GM12878 (cell line): ENCODE measurements around the gene B4GALNT4. TPM values are rescaled to one million over a fixed set of nuclear protein-coding genes. Genes with fewer than 3 reads are reported as not detected.

Source experiments
- ATAC-seq: fragments of 200-7000 bp; cut with Tn5 transposase; 3 replicates; pipeline ENCODE4 v1.9.1; 2020; ENCODE audit warnings: mild to moderate bottlenecking, moderate library complexity
- BruUV-seq: library from RNA; stranded (reverse); fragments of 400-500 nt; replicated peaks from 2 replicates; lab custom pipeline; 2021; lab: Mats Ljungman, UMichigan
- CTCF ChIA-PET: fragments of 300-600 bp; sonication (Branson Sonifier 250); formaldehyde crosslinking; extraction: SDS; loops from one replicate; lab custom pipeline; 2021; ENCODE audit warnings: inconsistent platforms; lab: Yijun Ruan, JAX
- POLR2A ChIA-PET: fragments of 350-600 bp; formaldehyde crosslinking; extraction: SDS; loops from one replicate; lab custom pipeline; 2021; ENCODE audit warnings: inconsistent platforms; lab: Charles Lee
- RAD21 ChIA-PET: fragments of 300-600 bp; sonication (Branson Sonifier 250); formaldehyde crosslinking; loops from one replicate; lab custom pipeline; 2023; ENCODE audit warnings: antibody characterized with exemption; ENCODE audit not compliant: unreplicated experiment; lab: Charles Lee
- SMC1A ChIA-PET: fragments of 300-600 bp; sonication (Branson Sonifier 250); formaldehyde crosslinking; loops from one replicate; lab custom pipeline; 2023; ENCODE audit not compliant: unreplicated experiment, uncharacterized antibody; lab: Charles Lee
- DNase-seq: peaks from one replicate; pipeline ENCODE4 v3.0.0-alpha.2; 2011; ENCODE audit warnings: low read depth, low spot score
- FAIRE-seq: peaks from 3 replicates; lab custom pipeline; 2011; peaks lifted over from hg19 to GRCh38; lab: Jason Lieb, UNC
- H2AFZ ChIP-seq: 2 replicates; pipeline ENCODE4 v1.6.0; 2011; ENCODE audit warnings: low read depth, low read length, control low read depth; ENCODE audit not compliant: control insufficient read depth
- H3K27ac ChIP-seq: 2 replicates; pipeline ENCODE4 v1.5.1; 2011; ENCODE audit warnings: control low read depth; ENCODE audit not compliant: control insufficient read depth, insufficient read depth
- H3K27me3 ChIP-seq, 2 experiments: replicated peaks in 1 of 2; 2 replicates each; pipeline versions ENCODE4 v1.6.0 to v1.6.1; 2011; ENCODE audit warnings: low read length in 1 of 2; ENCODE audit not compliant: control insufficient read depth in 2 of 2, insufficient read depth in 2 of 2
- H3K36me3 ChIP-seq, 2 experiments: 2 replicates each; pipeline ENCODE4 v1.5.1; 2011; ENCODE audit warnings: low read length in 1 of 2; ENCODE audit not compliant: control insufficient read depth in 2 of 2, insufficient read depth in 2 of 2
- H3K4me1 ChIP-seq: 2 replicates; pipeline ENCODE4 v1.6.1; 2011; ENCODE audit warnings: mild to moderate bottlenecking, low read length, moderate library complexity, mixed read lengths; ENCODE audit not compliant: control insufficient read depth, insufficient read depth
- H3K4me2 ChIP-seq: 2 replicates; pipeline ENCODE4 v1.6.0; 2011; ENCODE audit warnings: control low read depth; ENCODE audit not compliant: control insufficient read depth, insufficient read depth
- H3K4me3 ChIP-seq: fragments of 200-600 bp; sonication (generic); 2 replicates; pipeline ENCODE4 v1.5.1; 2016
- H3K79me2 ChIP-seq: 2 replicates; pipeline ENCODE4 v1.6.0; 2011; ENCODE audit warnings: low read length; ENCODE audit not compliant: control insufficient read depth, insufficient read depth
- H3K9ac ChIP-seq: 2 replicates; pipeline ENCODE4 v1.8.0; 2011; ENCODE audit warnings: low read length, control low read depth, mixed read lengths; ENCODE audit not compliant: control insufficient read depth, insufficient read depth
- H3K9me3 ChIP-seq: replicated peaks from 3 replicates; pipeline ENCODE4 v1.5.1; 2011; ENCODE audit warnings: mild to moderate bottlenecking, low read length; ENCODE audit not compliant: control insufficient read depth, insufficient read depth
- H4K20me1 ChIP-seq: 2 replicates; pipeline ENCODE4 v1.6.0; 2011; ENCODE audit not compliant: control insufficient read depth, insufficient read depth
- BACH1 ChIP-seq: fragments of 450-650 bp; IDR thresholded peaks from 2 replicates; pipeline ENCODE4 v1.6.1; 2017; ENCODE audit warnings: mild to moderate bottlenecking, borderline replicate concordance
- GATAD2B ChIP-seq: fragments of 450-650 bp; conservative IDR thresholded peaks from 2 replicates; pipeline ENCODE4 v1.6.1; 2017; ENCODE audit warnings: low read depth, mild to moderate bottlenecking, moderate library complexity
- NFXL1 ChIP-seq: fragments of 450-650 bp; IDR thresholded peaks from 2 replicates; pipeline ENCODE4 v1.6.1; 2017; ENCODE audit warnings: antibody characterized with exemption, mild to moderate bottlenecking, borderline replicate concordance
- SMAD5 ChIP-seq: IDR thresholded peaks from 2 replicates; pipeline ENCODE4 v1.6.1; 2016; ENCODE audit warnings: antibody characterized with exemption, low read depth
- ZZZ3 ChIP-seq: IDR thresholded peaks from 2 replicates; pipeline ENCODE4 v1.6.1; 2011; ENCODE audit warnings: low read depth; ENCODE audit not compliant: control insufficient read depth, insufficient read length
- WGBS: methylation state at CpG from one replicate; pipeline ENCODE4 v1.1.6; 2016; ENCODE audit warnings: low lambda C conversion rate; ENCODE audit not compliant: insufficient replicate concordance, insufficient coverage; ENCODE audit errors: missing lambda C conversion rate; 5-methylcytosine and 5-hydroxymethylcytosine counted together
- in situ Hi-C: fragments of 300-500 bp; cut with MboI; formaldehyde crosslinking; loops from 9 replicates; pipeline ENCODE4 v1.14.3; 2018; ENCODE audit warnings: mixed read lengths
- intact Hi-C: fragments of 100-400 bp; cut with micrococcal nuclease; formaldehyde crosslinking; loops from one replicate; pipeline ENCODE4 v1.14.2; 2022; ENCODE audit not compliant: unreplicated experiment
- polyA plus RNA-seq, 11 experiments: library from polyadenylated mRNA; depleted of rRNA in 4 of 11; unstranded in 6 of 11; stranded (reverse) in 5 of 11; fragments of >200 nt; fragmentation: Nextera tagmentation in 4 of 11; fragmentation: Illumina TruSeq in 1 of 11; extraction: Ambion mirVana in 4 of 11; extraction: Trizol in 1 of 11; gene quantifications; 1 replicate in 1 of 11; 2 replicates in 10 of 11; pipeline versions ENCODE4 v1.2.1 to v1.2.3, GENCODE V29; 2011 to 2016; ENCODE audit warnings: inconsistent platforms in 2 of 11, missing spikeins in 2 of 11, low read depth in 1 of 11
- total RNA-seq, 4 experiments: library from RNA; depleted of rRNA in 3 of 4; stranded (reverse); fragments of >200 nt in 3 of 4; fragmentation: Illumina TruSeq in 1 of 4; extraction: Trizol in 1 of 4; gene quantifications; 2 replicates each; pipeline versions ENCODE4 v1.2.1 to v1.2.3, GENCODE V29; 2013 to 2021
- TF ChIP-seq, protein P1 (sequence below): fragments of 450-650 bp; IDR thresholded peaks from 2 replicates; pipeline ENCODE4 v1.6.1; 2017; ENCODE audit warnings: mild to moderate bottlenecking, moderate library complexity
- TF ChIP-seq, protein P2 (sequence below), 3 experiments: IDR thresholded peaks in 2 of 3; conservative IDR thresholded peaks in 1 of 3; 2 replicates each; pipeline ENCODE4 v1.5.1; 2011; ENCODE audit warnings: low read depth in 3 of 3, low read length in 3 of 3, mild to moderate bottlenecking in 3 of 3, control low read depth in 2 of 3, moderate library complexity in 2 of 3, inconsistent platforms in 1 of 3, mixed read lengths in 1 of 3; ENCODE audit not compliant: control insufficient read depth in 2 of 3, insufficient read depth in 1 of 3; ENCODE audit errors: extremely low read depth in 1 of 3
- TF ChIP-seq, protein P3 (sequence below): fragments of 150-350 bp; IDR thresholded peaks from 2 replicates; pipeline ENCODE4 v1.6.1; 2014; ENCODE audit warnings: mild to moderate bottlenecking, low read depth, low read length

Gene B4GALNT4
- total and polyA plus RNA-seq, 10 of the 15 experiments (the other 5 are each of a cell fraction or from before 2014, with no cell fraction given), result 0.04 to 0.82 (median 0.40) TPM; not detected in 6

DNA sequence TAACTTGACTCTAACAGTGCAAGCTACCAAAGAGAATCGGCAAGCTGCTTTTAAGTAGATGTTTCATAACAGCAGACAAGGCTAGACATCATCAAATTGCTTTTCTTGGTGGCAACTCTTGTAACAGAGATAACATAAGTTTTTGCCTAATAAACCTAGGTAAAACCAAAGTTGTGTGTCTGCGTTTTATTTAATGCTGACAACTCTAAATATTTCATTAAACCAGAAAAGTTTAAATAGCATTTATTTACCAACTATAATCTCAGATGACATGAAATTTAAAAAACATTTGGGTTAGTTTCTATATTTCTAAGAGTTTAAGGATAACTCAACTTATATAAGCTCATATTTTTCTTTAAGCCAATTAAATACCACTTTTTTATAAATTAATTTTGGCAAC lies 29.3 kb upstream of the B4GALNT4 start:
- Histone ChIP-seq H3K36me3 (no peaks in the 10 kb centered on the region), H3K4me2 (no peak overlapping the region), H2AFZ (no peak overlapping the region), H3K9ac (no peak overlapping the region), H3K4me3 (no peak overlapping the region)
- no peak for ATAC-seq
- DNase-seq, result no peak
- TF ChIP-seq BACH1 (no peak), GATAD2B (no peak), NFXL1 (no peak), SMAD5 (no peak), ZZZ3 (no peak)
- TF ChIP-seq, protein P1, sequence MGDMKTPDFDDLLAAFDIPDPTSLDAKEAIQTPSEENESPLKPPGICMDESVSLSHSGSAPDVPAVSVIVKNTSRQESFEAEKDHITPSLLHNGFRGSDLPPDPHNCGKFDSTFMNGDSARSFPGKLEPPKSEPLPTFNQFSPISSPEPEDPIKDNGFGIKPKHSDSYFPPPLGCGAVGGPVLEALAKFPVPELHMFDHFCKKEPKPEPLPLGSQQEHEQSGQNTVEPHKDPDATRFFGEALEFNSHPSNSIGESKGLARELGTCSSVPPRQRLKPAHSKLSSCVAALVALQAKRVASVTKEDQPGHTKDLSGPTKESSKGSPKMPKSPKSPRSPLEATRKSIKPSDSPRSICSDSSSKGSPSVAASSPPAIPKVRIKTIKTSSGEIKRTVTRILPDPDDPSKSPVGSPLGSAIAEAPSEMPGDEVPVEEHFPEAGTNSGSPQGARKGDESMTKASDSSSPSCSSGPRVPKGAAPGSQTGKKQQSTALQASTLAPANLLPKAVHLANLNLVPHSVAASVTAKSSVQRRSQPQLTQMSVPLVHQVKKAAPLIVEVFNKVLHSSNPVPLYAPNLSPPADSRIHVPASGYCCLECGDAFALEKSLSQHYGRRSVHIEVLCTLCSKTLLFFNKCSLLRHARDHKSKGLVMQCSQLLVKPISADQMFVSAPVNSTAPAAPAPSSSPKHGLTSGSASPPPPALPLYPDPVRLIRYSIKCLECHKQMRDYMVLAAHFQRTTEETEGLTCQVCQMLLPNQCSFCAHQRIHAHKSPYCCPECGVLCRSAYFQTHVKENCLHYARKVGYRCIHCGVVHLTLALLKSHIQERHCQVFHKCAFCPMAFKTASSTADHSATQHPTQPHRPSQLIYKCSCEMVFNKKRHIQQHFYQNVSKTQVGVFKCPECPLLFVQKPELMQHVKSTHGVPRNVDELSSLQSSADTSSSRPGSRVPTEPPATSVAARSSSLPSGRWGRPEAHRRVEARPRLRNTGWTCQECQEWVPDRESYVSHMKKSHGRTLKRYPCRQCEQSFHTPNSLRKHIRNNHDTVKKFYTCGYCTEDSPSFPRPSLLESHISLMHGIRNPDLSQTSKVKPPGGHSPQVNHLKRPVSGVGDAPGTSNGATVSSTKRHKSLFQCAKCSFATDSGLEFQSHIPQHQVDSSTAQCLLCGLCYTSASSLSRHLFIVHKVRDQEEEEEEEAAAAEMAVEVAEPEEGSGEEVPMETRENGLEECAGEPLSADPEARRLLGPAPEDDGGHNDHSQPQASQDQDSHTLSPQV, result no peak
- TF ChIP-seq, protein P2, sequence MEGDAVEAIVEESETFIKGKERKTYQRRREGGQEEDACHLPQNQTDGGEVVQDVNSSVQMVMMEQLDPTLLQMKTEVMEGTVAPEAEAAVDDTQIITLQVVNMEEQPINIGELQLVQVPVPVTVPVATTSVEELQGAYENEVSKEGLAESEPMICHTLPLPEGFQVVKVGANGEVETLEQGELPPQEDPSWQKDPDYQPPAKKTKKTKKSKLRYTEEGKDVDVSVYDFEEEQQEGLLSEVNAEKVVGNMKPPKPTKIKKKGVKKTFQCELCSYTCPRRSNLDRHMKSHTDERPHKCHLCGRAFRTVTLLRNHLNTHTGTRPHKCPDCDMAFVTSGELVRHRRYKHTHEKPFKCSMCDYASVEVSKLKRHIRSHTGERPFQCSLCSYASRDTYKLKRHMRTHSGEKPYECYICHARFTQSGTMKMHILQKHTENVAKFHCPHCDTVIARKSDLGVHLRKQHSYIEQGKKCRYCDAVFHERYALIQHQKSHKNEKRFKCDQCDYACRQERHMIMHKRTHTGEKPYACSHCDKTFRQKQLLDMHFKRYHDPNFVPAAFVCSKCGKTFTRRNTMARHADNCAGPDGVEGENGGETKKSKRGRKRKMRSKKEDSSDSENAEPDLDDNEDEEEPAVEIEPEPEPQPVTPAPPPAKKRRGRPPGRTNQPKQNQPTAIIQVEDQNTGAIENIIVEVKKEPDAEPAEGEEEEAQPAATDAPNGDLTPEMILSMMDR (IDR thresholded peaks at IDR 0.05 in 2 of 3, conservative IDR thresholded peaks at IDR 0.05 in 1 of 3; ENCODE audit: control insufficient read depth in 2 of 3, extremely low read depth in 1 of 3, insufficient read depth in 1 of 3, low read depth in 3 of 3, low read length in 3 of 3), result no peak
- TF ChIP-seq, protein P3, sequence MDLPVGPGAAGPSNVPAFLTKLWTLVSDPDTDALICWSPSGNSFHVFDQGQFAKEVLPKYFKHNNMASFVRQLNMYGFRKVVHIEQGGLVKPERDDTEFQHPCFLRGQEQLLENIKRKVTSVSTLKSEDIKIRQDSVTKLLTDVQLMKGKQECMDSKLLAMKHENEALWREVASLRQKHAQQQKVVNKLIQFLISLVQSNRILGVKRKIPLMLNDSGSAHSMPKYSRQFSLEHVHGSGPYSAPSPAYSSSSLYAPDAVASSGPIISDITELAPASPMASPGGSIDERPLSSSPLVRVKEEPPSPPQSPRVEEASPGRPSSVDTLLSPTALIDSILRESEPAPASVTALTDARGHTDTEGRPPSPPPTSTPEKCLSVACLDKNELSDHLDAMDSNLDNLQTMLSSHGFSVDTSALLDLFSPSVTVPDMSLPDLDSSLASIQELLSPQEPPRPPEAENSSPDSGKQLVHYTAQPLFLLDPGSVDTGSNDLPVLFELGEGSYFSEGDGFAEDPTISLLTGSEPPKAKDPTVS, result no peak
- TF ChIP-seq, all 136 proteins: peak for 0
- POLR2A ChIA-PET, result interaction anchor here (0.6 to 2.7 kb wide), 9 partner anchors 8 to 60 kb away, joined by 3 to 35 read pairs (median 8); no protein-coding TSS in a partner anchor
- no TSS peak for BruUV-seq
- H3K4me1 ChIP-seq, result peaks cover 2% of the 10 kb centered on the region
- no peak overlapping the region for H3K27ac ChIP-seq
- SMC1A ChIA-PET, result interaction anchor here (1.2 to 3.0 kb wide), 7 partner anchors 8 to 72 kb away, joined by 3 to 25 read pairs (median 7); no protein-coding TSS in a partner anchor
- CTCF ChIA-PET, result interaction anchor here (0.6 to 3.2 kb wide), 7 partner anchors 8 to 108 kb away, joined by 3 to 17 read pairs (median 4); no protein-coding TSS in a partner anchor
- in situ Hi-C loops (no loop called here), intact Hi-C loops (no loop called here)
- H3K27me3 ChIP-seq, result no peaks in the 10 kb centered on the region
- no peak for FAIRE-seq
- no peaks in the 10 kb centered on the region; the same call in 2 of the 3 replicates for H3K9me3 ChIP-seq
- no peaks in the 10 kb centered on the region for H3K79me2 ChIP-seq
- H4K20me1 ChIP-seq, result no peaks in the 10 kb centered on the region
- WGBS, result 96% methylated on average over 2 of the region's 2 CpGs
- RAD21 ChIA-PET, result interaction anchor here (1.0 to 2.3 kb wide), 5 partner anchors 9 to 27 kb away, joined by 3 to 12 read pairs (median 5); no protein-coding TSS in a partner anchor
